Measurements from ENCODE around the gene MISP.

DNA sequence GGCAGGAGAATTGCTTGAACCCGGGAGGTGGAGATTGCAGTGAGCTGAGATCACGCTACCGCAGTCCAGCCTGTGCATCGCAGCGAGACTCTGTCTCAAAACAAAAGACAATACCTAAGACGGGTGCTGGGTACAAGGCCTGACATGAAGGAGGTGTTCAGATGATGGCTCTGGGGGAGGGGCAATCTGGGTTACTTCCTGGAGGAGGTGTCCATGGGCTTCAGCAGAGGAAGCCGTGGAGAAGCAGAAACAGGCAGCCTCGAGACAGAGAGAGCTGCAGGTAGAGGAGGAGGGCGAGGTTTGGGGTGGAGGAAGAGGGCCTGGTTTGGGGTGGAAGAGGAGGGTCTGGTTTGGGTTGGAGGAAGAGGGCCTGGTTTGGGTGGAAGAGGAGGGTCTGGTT, 3.6 kb downstream of the MISP start:
- TF ChIP-seq POLR2AphosphoS5 (IDR thresholded peaks at IDR 0.05), result no peak
- TF ChIP-seq, protein P1, sequence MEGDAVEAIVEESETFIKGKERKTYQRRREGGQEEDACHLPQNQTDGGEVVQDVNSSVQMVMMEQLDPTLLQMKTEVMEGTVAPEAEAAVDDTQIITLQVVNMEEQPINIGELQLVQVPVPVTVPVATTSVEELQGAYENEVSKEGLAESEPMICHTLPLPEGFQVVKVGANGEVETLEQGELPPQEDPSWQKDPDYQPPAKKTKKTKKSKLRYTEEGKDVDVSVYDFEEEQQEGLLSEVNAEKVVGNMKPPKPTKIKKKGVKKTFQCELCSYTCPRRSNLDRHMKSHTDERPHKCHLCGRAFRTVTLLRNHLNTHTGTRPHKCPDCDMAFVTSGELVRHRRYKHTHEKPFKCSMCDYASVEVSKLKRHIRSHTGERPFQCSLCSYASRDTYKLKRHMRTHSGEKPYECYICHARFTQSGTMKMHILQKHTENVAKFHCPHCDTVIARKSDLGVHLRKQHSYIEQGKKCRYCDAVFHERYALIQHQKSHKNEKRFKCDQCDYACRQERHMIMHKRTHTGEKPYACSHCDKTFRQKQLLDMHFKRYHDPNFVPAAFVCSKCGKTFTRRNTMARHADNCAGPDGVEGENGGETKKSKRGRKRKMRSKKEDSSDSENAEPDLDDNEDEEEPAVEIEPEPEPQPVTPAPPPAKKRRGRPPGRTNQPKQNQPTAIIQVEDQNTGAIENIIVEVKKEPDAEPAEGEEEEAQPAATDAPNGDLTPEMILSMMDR (IDR thresholded peaks at IDR 0.05), result no peak
- no peak for TF ChIP-seq POLR2A (IDR thresholded peaks at IDR 0.05)

Measured in breast epithelium (tissue), 3 donors.